GM19043 (cell line): Measurements from ENCODE around the gene DHX38.

Source experiments
- ATAC-seq: cut with Tn5 transposase; IDR thresholded peaks from one replicate; pipeline ENCODE4 v1.9.1; 2021; ENCODE audit warnings: low read depth; ENCODE audit not compliant: unreplicated experiment

Gene DHX38

DNA sequence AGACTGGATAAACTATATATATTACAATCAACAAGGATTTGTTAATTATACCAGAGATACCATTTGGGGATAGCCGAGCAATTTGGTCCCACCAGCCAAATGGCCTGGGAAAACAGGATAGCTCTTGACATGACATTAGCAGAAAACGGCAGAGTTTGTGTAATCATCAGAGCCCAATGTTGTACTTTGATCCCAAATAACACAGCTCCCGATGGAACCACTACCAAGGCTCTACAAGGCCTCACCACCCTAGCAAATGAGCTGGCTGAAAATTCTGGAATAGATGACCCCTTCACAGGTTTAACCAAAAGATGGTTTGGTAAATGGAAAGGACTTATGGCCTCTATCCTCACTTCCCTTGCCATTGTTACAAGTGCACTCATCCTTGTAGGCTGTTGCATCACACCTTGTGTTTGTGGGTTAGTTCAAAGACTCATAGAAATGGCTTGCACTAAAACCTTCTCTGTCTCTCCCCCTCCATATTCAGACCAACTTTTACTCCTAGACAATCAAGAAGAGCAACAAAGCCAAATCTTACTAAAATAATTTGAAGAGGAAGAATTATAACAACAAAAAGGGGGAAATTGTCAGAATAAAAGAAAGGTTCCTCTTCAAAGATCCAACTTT, 9.8 kb upstream of the DHX38 start:
- no peak for ATAC-seq

DNA sequence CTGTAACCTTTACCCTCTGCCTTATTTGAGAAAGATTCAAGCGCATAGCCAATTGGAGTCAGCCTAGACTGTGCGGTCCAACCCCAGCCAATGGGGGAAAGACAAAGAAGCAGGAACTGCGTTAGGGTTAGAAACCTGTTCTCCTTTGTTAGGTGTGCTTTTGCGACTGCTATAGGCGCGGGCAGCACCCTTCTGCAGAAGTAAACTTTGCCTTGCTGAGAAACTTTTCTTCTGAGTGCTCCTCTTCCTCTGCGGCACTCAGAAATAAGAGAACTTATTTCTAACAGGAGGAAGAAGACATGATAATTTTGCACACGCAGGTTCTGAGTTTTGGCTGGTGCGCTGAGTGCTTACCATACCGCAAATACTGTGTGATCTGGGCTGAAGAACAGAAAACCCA, 9.2 kb upstream of the DHX38 start:
- no peak for ATAC-seq

DNA sequence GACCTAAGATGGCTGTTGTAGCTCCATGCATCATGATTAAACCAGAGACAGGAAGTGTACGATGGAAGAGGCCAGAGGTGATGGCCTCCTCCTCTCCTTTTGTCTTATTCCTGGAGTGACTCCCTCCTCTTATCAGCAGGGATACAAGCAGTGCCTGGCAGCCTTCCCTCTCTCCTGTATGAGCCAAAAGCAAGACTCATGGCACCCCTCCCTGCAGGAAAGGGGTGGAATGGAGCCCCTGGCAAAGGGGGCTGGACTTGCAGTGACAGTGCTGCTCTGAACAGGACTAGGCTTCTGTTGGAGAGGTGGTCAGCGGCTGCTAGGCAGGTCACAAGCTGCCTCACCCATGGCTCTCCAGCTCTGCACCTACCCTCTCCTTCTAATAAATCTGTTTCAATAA, 8.6 kb upstream of the DHX38 start:
- no peak for ATAC-seq

DNA sequence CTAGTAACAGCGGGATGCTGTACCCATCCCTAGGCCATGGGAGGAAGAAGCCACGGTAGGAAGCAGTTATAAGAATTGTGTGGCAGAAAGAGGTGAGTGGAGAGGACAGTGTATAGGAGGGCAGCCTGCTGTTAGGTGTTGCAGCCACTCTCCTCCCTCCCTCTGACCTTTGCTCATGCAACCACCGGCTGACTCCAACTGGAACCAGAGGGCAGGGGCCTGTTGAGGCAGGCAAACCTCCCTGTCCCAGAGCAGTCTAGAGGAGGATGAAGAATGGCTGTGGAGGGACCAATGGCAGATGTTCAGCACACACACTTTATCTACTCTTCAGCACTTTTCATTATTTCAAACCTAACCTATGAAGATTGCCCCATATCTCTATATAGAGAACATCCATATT, 2.4 kb upstream of the DHX38 start:
- no peak for ATAC-seq

DNA sequence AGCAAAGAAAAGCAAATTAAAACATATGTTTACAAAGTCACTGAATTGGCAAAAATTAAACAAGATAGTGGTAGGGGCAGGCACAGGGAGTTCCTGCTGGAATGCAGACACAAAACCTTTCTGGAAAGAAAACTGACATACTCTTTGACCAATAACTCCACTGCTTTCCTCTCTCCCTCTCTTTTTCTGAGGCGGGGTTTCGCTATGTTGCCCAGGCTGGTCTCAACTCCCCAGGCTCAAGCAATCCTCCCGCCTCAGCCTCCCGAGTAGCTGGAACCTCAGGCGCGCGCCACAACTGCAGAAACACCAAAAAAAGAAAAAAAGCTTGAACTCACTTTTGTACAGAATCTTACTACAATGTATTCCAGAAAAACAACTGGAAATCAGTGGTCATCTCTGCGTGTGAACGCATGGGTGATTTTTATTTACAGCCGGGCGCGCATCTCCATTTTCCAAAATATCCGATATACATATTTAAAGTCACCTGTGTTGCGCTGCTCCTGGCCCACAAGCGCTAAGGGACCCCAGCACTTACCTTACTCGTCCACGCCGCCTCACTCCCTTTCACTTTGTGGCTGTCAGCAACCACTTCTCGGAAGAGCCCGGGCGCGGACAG, 707 bp upstream of the DHX38 start:
- no peak for ATAC-seq

DNA sequence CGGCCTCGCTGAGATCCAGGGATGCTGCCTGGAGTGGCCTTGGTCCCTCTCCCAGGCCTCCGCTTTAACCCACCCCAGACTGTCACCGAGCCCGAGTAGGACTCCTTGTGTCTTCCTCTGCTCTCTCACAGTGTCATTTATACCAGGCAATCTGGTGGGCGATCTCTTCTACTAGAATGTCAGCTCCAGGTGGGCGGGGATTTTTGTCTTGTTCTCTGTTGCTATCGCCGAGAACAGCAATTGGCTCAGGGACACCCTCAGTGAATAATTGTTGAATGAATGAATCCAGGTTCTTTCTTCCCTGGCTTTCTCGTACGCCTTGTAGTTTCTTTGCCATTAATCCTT, 591 bp downstream of the DHX38 start:
- ATAC-seq, result no peak

DNA sequence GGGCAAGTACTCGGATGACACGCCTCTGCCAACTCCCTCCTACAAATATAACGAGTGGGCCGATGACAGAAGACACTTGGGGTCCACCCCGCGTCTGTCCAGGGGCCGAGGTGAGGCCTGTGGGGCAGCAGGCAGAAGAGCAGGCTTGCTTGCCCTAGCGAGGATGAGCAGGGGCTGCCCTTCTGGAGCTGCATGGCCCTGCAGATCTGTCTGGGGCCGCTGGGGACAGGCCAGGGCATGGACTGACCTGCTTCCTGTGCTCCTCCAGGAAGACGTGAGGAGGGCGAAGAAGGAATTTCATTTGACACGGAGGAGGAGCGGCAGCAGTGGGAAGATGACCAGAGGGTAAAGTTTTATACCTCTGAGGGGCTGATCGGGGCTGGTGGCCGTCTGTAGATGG, 5.3 kb downstream of the DHX38 start:
- no peak for ATAC-seq

DNA sequence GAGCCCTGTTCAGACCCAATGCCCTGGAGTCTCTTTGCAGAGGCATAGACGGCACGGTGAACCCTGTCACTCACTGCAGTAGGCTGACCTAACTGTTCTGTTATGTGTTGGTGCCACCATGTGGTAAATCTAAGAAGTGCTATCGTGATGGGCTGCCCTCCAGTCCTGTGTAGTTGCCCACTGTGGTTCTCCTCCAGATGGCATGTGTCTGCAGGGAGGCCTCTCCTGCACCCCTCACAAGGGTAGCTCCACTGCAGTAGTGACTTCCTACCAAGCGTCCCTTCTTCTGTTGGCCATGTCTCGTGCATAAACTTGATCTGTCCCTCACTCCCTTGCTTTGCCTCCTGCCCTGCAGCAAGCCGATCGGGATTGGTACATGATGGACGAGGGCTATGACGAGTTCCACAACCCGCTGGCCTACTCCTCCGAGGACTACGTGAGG, 5.8 kb downstream of the DHX38 start:
- peak; percentile 85 for ATAC-seq

DNA sequence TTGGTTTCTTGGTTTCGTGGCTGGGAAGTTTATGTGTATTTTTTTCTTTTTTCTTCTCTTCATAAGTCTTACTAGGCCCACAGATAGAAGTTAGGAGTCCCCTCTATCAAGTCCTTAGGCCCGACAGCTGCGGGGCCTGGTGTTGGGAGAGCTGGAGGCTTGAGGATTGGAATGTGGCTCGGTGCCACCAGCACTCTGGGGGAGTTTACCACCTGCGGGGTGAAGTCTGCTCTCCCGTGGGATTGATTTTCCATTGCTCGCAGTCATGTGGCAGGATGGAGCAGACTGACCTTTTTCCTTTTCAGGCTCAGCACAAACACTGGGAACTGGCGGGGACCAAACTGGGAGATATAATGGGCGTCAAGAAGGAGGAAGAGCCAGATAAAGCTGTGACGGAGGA, 7.5 kb downstream of the DHX38 start:
- no peak for ATAC-seq

DNA sequence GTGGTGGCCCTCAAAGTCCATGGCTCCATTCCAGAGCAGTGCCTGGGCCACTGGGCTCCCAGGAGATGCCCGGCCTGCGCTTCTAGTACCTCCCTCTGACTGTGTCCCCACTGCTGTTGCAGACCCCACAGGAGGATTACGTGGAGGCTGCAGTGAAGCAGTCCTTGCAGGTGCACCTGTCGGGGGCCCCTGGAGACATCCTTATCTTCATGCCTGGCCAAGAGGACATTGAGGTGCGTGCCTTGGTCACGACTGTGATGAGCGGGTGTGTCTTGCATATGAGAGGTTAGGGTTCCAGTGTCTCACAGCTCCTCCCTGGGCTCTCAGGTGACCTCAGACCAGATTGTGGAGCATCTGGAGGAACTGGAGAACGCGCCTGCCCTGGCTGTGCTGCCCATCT, 11.3 kb downstream of the DHX38 start:
- no peak for ATAC-seq

DNA sequence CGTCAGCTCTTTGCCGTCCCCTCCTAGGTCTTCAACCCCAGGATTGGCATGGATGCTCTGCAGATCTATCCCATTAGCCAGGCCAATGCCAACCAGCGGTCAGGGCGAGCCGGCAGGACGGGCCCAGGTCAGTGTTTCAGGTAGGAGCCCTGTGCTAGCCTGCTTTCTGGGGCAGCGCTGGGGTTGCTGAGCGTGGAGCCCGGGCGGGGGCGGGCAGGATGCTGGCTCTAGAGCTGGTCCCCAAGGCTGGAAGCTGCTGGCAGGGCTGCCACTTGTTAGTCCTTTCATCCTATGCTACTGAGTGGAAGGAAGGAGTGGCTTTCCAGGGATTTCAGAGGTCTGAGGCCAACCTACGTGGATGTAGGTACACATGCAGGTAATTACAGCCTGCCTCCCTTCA, 12.3 kb downstream of the DHX38 start:
- ATAC-seq, result no peak

DNA sequence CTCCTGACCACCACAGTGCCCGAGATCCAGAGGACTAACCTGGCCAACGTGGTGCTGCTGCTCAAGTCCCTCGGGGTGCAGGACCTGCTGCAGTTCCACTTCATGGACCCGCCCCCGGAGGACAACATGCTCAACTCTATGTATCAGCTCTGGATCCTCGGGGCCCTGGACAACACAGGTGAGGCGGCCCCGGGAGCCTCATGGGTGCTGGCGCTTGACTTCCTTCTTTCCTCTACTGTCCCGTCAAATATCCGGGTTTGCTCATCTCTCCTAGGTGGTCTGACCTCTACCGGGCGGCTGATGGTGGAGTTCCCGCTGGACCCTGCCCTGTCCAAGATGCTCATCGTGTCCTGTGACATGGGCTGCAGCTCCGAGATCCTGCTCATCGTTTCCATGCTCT, 13.7 kb downstream of the DHX38 start:
- ATAC-seq, result no peak

DNA sequence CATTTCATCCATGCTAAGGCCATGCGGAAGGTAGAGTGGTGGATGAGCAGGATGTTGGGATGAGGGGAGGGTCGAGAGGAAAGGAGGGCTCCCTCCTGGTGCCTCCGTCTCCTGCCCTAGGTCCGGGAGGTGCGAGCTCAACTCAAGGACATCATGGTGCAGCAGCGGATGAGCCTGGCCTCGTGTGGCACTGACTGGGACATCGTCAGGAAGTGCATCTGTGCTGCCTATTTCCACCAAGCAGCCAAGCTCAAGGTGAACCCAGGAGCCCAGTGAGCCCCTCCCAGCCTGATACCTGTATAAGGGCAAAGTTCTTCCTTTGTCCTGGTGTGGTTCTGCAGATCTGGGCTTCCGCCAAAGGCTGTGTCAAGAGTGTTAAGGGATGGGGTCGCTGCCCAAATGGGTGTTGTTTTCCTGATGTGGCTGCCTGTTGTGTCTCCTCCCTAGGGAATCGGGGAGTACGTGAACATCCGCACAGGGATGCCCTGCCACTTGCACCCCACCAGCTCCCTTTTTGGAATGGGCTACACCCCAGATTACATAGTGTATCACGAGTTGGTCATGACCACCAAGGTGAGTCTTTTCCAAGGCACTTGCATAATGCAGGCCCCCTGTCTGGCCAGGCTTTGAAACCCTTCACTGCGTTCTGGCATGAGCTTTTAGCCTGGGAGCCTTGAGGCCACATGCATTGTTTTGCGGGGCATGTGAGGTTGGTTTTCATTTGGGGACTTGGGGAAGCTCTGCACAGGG, 14.9 kb downstream of the DHX38 start:
- no peak for ATAC-seq

DNA sequence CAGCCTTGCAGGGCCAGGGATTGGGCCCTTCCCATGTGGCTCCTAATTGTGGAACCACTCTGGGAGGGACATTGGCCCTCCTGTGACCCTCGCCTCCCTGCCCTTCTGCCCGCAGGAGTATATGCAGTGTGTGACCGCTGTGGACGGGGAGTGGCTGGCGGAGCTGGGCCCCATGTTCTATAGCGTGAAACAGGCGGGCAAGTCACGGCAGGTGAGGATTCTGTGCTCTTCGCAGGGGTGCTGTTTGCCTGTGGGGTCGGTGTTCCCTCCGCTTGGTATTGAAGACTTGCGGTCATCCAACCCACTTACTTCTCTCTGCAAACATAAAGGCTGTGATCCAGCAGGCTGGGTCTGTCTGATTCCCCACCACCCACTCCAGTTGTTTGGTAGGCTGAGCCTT, 15.7 kb downstream of the DHX38 start:
- ATAC-seq, result no peak

DNA sequence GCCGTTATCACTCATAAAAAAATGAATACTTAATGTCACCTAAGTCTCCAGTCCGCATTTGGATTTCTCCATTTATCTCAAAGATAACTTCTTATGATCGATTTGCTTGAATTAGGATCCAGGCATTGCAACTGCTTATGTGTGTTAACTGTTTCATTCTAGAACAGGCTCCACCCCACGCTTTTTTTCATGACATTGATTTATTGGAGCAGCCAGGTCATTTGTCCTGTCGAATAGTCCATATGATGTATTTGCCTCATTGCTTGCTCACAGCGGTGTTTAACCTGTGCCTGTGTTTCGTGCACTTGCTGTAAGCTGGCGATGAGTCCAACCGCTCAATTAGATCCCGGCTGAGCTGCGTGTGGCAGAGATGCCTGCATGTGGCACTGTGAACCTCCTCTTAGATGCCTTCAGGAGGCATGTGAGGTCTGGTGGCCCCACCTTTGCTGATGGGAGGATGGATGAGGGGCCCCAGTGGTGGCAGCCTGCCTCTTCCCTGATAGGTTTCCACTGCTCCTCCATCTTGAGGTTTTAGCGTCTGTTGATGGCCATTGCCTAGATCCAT, 16.4 kb downstream of the DHX38 start:
- no peak for ATAC-seq

DNA sequence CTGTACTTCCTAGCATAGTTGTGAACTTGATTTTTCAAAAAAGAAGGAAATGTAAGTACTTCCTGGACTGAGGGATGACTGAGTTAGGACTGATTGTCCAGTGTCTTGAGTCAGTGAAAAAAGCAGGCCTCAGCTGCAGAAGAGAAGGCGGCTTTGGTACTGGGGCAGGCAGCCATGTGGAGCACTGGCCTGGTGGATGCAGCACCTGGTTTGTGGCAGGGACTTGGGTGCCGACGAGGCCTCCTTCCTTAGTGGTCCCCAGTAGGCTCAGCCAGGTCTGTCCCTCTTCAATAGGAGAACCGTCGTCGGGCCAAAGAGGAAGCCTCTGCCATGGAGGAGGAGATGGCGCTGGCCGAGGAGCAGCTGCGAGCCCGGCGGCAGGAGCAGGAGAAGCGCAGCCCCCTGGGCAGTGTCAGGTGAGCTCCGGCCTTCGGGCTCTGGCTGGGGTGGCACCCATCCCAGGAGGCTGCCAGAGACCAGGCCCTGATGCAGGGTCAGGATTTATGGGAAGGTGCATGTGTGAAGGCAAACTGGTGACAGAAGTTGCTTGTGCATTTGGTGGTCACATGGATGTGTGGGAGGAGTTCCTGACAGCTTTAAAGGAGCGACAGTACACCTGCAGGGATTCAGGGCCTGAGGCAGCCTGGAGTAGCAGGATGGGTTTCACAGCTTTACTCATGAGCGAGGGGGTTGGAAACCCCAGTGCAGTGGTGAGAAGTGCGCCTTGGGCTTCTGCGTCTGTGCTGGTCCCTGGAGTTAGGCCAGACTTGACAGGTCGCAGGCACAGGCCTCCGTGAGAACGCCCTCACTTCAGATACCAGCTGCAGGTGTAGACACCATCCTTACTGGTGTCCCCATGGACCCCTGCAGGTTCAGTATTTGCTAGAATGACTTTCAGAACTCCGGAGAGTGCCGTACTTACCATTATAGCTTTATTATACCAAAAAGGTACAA, 17.3 kb downstream of the DHX38 start:
- ATAC-seq, result no peak

DNA sequence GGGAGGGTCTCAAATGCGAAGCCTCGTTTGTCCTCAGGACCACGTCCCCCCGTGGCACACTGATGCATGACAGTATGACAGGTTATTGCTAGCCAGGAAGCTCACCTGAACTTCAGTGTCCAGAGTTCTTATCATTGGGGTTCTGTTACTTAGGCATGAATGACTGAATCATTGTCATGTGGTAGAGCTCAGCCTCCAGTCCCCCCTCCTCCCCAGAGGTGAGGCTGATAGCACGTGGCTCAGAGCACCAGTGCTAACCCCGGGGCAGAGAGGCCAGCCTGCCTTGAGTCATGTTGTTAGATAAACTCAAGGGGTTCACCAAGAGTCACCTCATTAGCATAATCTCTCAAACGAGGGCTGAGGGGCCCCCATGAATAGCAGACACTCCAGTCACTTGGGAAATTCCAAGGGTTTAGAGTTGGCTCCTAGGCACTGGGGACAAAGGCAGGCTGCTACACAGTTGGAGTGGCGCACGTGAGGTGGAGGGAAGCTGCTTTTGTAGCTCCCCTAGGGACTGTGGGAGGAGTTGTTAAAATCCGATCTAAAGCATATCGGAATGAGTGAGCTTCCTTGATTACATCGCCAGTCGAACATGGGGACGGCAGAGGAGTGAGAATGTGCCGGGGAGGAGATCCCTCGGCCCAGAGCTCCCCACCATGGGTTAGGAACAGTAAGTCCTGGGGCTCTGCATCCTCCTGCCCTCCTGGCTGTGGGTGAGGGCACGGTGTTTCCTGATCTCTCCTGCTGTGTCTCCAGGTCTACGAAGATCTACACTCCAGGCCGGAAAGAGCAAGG, 18.2 kb downstream of the DHX38 start:
- no peak for ATAC-seq

DNA sequence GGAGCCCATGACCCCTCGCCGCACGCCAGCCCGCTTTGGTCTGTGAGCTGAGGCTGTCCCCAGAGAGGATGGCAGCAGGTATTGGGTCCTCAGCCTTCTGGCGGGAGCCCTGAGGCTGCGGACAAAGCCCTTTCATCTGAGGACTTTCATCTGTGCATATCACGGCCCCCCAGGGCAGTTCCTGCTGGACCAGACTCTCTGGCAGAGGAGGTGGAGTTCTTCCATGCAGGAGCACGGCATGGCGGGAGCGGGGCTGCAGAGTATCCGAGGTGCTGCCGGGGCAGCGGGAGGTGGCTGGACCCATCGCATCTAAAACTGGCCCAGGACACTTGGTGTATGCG, 18.8 kb downstream of the DHX38 start:
- ATAC-seq, result no peak

DNA sequence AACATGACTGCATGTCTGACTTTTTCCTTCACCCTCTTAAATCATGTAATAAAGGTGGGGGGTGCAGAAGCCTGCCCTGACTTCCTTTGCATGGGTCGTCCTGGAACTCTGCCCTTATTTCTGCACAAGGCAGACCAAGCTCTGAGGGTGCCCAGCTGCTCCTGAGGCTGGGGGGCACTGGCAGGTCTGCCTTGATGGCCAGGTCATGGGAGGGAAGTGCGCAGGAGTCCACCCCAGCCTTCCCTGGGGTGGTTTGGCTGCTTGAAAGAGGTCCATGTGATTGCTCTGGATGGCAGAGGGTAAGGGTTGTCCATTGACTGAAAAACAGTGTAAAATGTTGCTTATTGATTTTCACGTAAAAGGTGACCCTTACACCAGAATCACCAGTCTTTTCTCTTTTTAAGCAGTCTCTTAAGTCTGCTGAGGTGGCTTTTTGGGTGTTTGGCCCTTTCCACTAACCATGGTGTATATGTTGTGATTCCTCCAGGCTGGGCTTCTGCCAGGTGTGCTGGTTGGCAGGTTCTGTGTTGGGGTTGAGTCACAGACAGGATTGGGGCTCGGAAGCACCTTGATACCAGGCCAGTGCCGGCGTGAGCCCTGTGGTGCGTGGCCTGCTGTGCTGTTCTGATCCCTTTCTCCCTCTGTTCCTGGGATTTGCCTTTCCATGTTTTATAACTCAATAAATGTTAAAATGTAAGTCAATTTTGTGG, 19.4 kb downstream of the DHX38 start:
- no peak for ATAC-seq

DNA sequence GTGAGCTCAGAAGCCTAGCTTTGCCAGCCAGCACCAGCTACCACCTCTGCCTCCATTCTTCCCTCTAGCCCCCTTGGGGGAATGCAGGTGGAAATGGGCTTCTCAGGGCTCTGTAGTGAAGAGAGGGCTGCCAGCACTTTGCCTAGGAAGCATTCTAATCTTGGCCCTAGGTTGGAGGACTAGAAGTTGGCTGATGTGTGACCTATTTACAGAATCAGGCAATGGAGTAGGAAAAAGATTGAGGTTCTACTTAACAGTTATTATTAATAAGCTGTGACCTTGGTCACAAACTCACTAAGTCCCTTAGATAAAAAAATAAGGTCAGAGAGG, 19.9 kb downstream of the DHX38 start:
- ATAC-seq, result no peak
